NCI-H2196 (cell line): ENCODE results near the gene TRIM66.

Experiments used
- DNase-seq: peaks from one replicate; lab custom pipeline; 2025; ENCODE audit not compliant: unreplicated experiment; lab: John Stamatoyannopoulos, UW

Gene TRIM66

DNA sequence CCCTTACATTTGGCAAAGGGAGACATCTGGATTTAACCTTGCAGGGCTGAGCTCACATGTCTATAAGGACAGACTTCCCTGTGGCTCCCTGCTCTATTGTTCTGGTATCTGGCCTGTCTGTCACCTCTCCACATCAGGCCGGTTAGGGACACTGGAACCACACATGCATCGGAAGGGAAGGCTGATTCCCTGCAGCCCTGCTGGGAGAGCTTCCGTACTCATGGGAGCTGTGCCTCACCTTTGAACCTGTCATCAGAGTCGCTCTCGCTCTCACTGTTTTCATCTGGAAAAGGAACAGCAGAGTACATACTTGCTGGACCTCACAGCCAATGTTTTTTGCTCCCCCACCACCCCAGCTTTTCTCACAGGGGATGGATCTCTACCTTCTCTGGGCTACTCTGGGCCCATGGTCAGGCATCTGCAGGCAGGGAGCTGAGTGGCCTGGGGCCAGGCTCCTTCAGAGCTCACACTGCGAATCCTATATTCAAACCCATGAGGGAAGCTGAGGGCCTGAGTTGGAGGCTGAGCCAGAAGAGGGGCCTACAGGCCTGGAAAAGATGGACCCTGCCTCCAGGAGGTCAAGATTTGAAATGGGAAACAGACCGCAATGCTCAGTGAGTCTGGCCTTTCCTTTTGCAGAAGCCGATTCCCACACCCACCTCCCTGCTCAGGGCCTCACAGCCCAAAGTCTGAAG lies 31.4 kb upstream of the TRIM66 start:
- DNase-seq: no peak

- no peak for DNase-seq
These were observed 30.0 kb upstream of the TRIM66 start for GRCh38 chr11:8712506-8712905.

DNA sequence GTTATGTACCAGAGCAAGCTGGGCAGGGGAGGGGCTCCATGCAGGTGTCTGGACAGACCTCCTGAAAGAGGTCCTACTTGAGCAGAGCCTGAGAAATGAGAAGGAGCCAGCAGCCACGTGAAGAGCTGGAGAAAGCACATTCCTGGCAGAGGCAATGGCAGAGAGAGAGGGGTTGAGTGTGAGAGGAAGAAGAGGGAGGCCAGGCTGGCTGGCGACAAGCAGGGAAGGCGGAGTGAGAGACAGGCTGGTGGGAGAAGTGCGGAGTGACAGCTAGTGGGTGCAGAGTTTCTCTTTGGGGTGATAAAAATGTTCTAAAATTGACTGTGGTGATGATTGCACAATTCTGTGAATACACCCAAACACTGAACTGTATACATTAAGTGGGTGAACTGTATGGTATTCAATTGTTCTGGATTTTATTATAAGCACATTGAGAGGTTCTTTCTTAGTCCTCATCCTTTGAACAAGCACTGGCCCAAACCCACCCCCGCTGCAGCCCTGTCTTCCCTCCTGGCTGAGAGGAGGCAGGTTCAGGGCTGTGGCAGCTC lies 29.5 kb upstream of the TRIM66 start:
- no peak for DNase-seq

- no peak for DNase-seq
These were observed 27.3 kb upstream of the TRIM66 start for GRCh38 chr11:8709777-8710176.

GRCh38 chr11:8709002-8709672 lies 26.7 kb upstream of the TRIM66 start:
- peak; percentile 49 for DNase-seq

DNA sequence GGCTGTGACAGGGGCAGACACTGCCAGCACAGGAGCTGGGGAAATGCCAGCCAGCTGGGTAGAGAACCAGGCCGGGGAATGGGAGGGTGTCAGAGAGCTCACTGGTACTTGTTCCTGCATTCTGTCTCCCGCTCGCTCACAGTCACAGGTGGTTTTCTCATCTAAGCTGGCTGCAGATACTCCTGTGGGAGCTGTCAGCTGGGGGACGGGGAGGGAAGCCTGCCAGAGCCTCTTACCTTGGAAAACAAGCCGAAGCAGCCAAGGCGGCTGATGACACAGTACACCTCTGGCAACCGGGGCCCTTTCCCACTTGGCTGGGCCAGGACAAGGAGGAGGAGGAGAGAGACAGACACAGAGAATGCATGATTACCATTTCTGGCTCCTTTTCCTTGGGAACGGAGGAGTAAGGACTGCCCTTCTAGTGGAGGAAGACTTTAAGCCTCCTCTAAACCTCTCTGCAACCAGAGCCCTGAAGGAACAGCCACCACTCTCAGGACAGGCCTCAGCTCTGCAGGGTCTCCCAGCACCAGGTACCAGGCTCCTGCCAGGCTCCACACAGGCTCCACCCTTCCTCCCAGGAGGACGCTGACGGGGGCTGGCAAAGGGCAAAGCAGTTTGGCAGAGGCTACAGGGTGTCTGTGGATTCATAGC lies 25.2 kb upstream of the TRIM66 start:
- DNase-seq: peak; percentile 53

- no peak for DNase-seq
These were observed 24.4 kb upstream of the TRIM66 start for GRCh38 chr11:8706673-8707432.

- DNase-seq: no peak
These were observed 22.7 kb upstream of the TRIM66 start for GRCh38 chr11:8705146-8705545.

- DNase-seq: no peak
These were observed 21.7 kb upstream of the TRIM66 start for GRCh38 chr11:8704136-8704535.

- no peak for DNase-seq
These were observed 20.1 kb upstream of the TRIM66 start for GRCh38 chr11:8702598-8702915.

GRCh38 chr11:8701891-8702597 lies 19.6 kb upstream of the TRIM66 start:
- no peak for DNase-seq

DNA sequence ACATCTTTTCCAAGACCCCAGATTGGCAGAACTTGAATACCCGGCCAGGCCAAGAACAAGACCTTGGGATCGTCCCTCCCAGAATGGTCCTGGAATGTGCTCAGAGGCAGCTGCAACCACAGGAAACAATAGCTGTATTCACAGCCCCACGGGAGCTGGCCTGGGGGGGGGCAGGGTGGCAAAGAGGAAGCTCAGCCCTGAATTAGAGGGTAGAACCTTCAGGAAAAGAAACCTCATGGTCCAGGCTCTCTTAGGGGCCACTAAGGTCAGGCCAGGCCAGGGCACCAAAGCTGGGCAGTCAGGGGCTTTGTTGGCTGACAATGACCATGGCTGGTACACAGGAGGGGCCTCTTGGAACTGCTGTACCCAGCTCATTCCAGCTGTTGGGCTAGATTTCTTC lies 17.4 kb upstream of the TRIM66 start:
- DNase-seq: peak; percentile 60

GRCh38 chr11:8698917-8699441 lies 16.5 kb upstream of the TRIM66 start:
- DNase-seq: no peak

- DNase-seq: no peak
These were observed 15.9 kb upstream of the TRIM66 start for GRCh38 chr11:8698379-8698851.

- DNase-seq: no peak
These were observed 14.6 kb upstream of the TRIM66 start for GRCh38 chr11:8697054-8697453.

GRCh38 chr11:8694137-8694536 lies 11.7 kb upstream of the TRIM66 start:
- peak; percentile 51 for DNase-seq

- no peak for DNase-seq
These were observed 11.1 kb upstream of the TRIM66 start for GRCh38 chr11:8693555-8693954.

GRCh38 chr11:8693010-8693551 lies 10.6 kb upstream of the TRIM66 start:
- no peak for DNase-seq

GRCh38 chr11:8692417-8692816 lies 10.0 kb upstream of the TRIM66 start:
- no peak for DNase-seq

DNA sequence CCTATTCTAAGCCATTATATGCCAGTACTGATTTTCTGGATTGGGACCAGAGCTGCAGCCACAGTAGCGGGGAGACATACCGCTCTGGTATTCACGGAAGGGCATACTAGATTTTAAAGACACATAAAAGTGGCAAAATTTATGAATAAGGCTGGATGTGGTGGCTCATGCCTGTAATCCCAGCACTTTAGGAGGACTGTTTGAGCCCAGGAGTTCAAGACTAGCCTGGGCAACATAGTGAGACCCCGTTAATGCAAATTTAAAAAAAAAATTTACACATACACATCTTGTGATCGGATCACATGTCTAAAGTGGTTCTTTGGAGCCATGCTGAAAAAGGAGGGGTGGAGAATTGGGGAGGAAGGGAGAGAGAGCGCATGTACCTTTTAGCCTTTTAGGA lies 9.1 kb upstream of the TRIM66 start:
- DNase-seq: no peak
